Parathyroid adenoma (tissue), 2 donors: Measurements from ENCODE around the gene FBXL17.
A peak's percentile ranks its signal among the peaks of the same experiment; 100 is the strongest.

ENCODE experiments used
- H2AFZ ChIP-seq: fragments of 300-600 bp; sonication (generic); one replicate; pipeline ENCODE4 v1.7.0; 2017; ENCODE audit warnings: antibody characterized with exemption, mild to moderate bottlenecking
- H3K27ac ChIP-seq: fragments of 300-600 bp; sonication (generic); one replicate; pipeline ENCODE4 v1.7.0; 2017
- H3K27me3 ChIP-seq: fragments of 300-600 bp; sonication (generic); one replicate; pipeline ENCODE4 v1.7.0; 2017; ENCODE audit warnings: low read length; ENCODE audit not compliant: control insufficient read depth, insufficient read depth
- H3K36me3 ChIP-seq: fragments of 300-600 bp; sonication (generic); one replicate; pipeline ENCODE4 v1.7.0; 2017; ENCODE audit warnings: low read length; ENCODE audit not compliant: control insufficient read depth, insufficient read depth
- H3K4me1 ChIP-seq: fragments of 300-600 bp; sonication (generic); one replicate; pipeline ENCODE4 v1.7.0; 2017; ENCODE audit warnings: control low read depth
- H3K4me2 ChIP-seq: fragments of 300-600 bp; sonication (generic); one replicate; pipeline ENCODE4 v1.7.0; 2017; ENCODE audit warnings: low read length
- H3K4me3 ChIP-seq: fragments of 300-600 bp; sonication (generic); one replicate; pipeline ENCODE4 v1.7.0; 2017; ENCODE audit warnings: low read depth, low read length
- H3K79me2 ChIP-seq: fragments of 300-600 bp; sonication (generic); one replicate; pipeline ENCODE4 v1.7.0; 2017; ENCODE audit warnings: control low read depth
- H3K9ac ChIP-seq: fragments of 300-600 bp; sonication (generic); one replicate; pipeline ENCODE4 v1.7.0; 2017; ENCODE audit warnings: mild to moderate bottlenecking
- H3K9me3 ChIP-seq: fragments of 300-600 bp; sonication (generic); one replicate; pipeline ENCODE4 v1.7.0; 2017; ENCODE audit warnings: low read length; ENCODE audit not compliant: control insufficient read depth
- CTCF ChIP-seq: fragments of 300-600 bp; sonication (generic); IDR thresholded peaks from one replicate; pipeline ENCODE4 v1.7.0; 2017; ENCODE audit warnings: antibody characterized with exemption, mild to moderate bottlenecking
- donor health status: primary hyperparathyroidism.

Gene FBXL17

DNA sequence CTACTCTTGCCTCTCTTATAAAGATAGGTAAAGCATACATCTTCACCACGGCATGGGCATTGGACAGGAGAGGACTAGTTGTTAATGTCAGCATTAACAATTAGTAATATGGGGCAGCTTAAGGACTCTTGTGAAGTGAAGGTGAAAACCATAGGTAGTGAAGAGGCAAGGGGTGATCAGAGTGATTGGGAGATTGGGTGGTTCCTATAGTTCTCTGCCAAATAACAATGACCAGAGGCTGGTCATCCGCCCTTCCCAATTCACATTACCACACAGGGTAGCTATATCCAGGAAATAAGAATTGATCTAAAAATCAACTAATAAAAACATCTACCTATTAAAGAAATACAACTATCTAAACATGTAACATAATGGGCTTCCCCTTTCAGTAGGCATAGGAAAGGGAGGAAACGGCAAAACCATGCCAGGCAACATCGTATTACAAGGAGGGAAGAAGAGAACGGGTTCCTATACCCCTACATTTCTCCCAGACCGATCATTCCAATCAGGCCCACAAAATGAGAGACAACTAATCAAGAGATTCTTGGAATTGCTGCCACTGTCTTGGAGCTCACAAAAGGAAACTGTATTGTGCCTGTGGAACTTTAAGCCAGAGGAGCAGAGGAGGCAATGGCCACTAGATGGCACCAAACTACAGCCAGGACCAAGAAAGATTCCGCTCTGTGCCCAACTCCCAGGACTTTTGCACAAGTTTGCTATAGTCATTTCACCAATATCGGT, 121.6 kb downstream of the FBXL17 start:
- Histone ChIP-seq H3K4me1 (peaks cover 15% of the 10 kb centered on the region), H3K4me2 (no peak overlapping the region), H3K9ac (no peak overlapping the region), H2AFZ (no peak overlapping the region), H3K36me3 (no peaks in the 10 kb centered on the region), H3K79me2 (peaks cover 3% of the 10 kb centered on the region), H3K27ac (no peak overlapping the region), H3K27me3 (no peaks in the 10 kb centered on the region), H3K9me3 (no peaks in the 10 kb centered on the region), H3K4me3 (no peak overlapping the region)
- TF ChIP-seq CTCF = peak; percentile 92

DNA sequence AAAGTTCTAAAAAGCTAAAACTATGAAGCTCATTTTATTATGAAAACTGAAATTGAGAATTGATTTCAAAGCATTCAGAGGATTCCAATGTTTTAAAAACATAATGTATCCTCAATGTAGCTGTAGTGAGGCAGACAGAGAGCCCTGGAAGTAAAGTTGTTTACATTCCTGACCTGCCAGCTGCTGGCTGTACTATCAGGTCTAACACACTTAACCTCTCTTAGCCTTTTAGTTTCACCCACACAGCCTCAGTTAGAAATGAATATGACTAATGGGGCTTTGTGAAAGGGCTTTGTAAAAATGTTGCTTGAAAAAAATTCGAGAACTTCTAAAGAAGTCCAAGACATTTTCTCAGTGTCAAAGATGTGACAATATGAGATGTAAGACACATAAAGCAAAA, 122.6 kb downstream of the FBXL17 start:
- Histone ChIP-seq H2AFZ (no peak overlapping the region), H3K9ac (no peak overlapping the region), H3K4me1 (peaks cover 15% of the 10 kb centered on the region), H3K4me3 (no peak overlapping the region), H3K9me3 (no peaks in the 10 kb centered on the region), H3K4me2 (no peak overlapping the region), H3K27ac (no peak overlapping the region), H3K27me3 (no peaks in the 10 kb centered on the region), H3K79me2 (peaks cover 3% of the 10 kb centered on the region), H3K36me3 (no peaks in the 10 kb centered on the region)
- TF ChIP-seq CTCF = no peak

DNA sequence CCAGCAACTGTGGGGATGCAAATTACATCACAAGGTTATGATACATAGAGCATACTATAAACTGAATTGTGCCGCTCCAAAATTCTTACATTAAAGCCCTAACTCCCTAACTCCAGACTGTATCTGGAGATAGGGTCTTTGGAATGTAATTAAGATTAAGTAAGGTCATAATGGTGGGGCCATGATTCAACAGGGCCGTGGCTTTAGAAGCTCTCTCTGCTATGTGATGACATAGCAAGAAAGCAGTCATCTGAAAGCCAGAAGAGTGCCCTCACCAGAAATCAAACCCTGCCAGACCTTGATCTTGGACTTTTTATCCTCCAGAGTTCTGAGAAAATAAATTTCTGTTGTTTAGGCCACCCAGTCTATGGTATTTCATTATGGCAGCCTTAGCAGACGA, 123.9 kb downstream of the FBXL17 start:
- Histone ChIP-seq H3K9me3 (no peaks in the 10 kb centered on the region), H3K36me3 (no peaks in the 10 kb centered on the region), H3K4me3 (no peak overlapping the region), H3K4me2 (no peak overlapping the region), H3K27ac (no peak overlapping the region), H3K4me1 (peaks cover 15% of the 10 kb centered on the region), H3K27me3 (no peaks in the 10 kb centered on the region), H2AFZ (no peak overlapping the region), H3K79me2 (peaks cover 3% of the 10 kb centered on the region), H3K9ac (no peak overlapping the region)
- TF ChIP-seq CTCF = no peak

DNA sequence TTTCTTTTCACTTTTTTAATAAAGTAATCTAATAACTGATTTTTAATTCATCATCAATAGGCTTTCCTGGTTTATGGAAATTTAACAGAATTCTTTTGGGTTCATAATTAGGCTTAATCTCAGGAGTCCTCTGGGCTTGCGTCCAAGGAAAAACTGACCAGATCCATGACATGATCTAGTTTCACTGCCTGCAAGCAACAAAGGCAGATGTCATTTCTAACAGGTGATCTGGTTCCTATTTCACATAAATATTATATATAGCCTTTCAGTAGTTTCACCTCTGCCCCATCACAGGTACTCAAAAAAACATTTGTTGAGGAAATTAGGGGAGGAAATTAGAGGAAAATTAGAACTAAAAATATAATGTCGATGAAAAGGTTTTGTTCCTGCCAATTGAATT, 126.4 kb downstream of the FBXL17 start:
- Histone ChIP-seq H3K4me2 (peak overlapping the region; percentile 4), H3K79me2 (peaks cover 3% of the 10 kb centered on the region), H3K9me3 (no peaks in the 10 kb centered on the region), H3K9ac (no peak overlapping the region), H3K4me1 (peaks cover 15% of the 10 kb centered on the region), H3K36me3 (no peaks in the 10 kb centered on the region), H3K27me3 (no peaks in the 10 kb centered on the region), H3K4me3 (no peak overlapping the region), H3K27ac (no peak overlapping the region), H2AFZ (no peak overlapping the region)
- TF ChIP-seq CTCF = no peak

GRCh38 chr5:108251350-108251749, 130.5 kb downstream of the FBXL17 start:
- Histone ChIP-seq H3K4me2 (no peak overlapping the region), H3K4me3 (no peak overlapping the region), H3K36me3 (no peaks in the 10 kb centered on the region), H3K4me1 (peaks cover 3% of the 10 kb centered on the region), H3K27ac (no peak overlapping the region), H2AFZ (no peak overlapping the region), H3K9ac (no peak overlapping the region), H3K27me3 (no peaks in the 10 kb centered on the region), H3K79me2 (no peaks in the 10 kb centered on the region), H3K9me3 (no peaks in the 10 kb centered on the region)
- no peak for TF ChIP-seq CTCF
